IPS-18c (cell line): Measurements from ENCODE around the gene SMIM13.

ENCODE experiments used
- H3K4me3 ChIP-seq: 2 replicates; pipeline ENCODE4 v1.7.0; 2013; ENCODE audit warnings: low read depth, mild to moderate bottlenecking, low read length, moderate library complexity; ENCODE audit not compliant: insufficient read depth
- H3K9me3 ChIP-seq: one replicate; pipeline ENCODE4 v1.6.1; 2013; ENCODE audit warnings: mild to moderate bottlenecking, low read length, moderate library complexity; ENCODE audit not compliant: control insufficient read depth, insufficient read depth

Gene SMIM13

GRCh38 chr6:11139051-11139960 lies 45.7 kb downstream of the SMIM13 start:
- H3K4me3 ChIP-seq = no peak overlapping the region
- H3K9me3 ChIP-seq = no peaks in the 10 kb centered on the region

- no peak overlapping the region for H3K4me3 ChIP-seq
- H3K9me3 ChIP-seq = no peaks in the 10 kb centered on the region
Observed at GRCh38 chr6:11140056-11140455, 46.4 kb downstream of the SMIM13 start.

- H3K9me3 ChIP-seq = no peaks in the 10 kb centered on the region
- no peak overlapping the region for H3K4me3 ChIP-seq
Observed at GRCh38 chr6:11141295-11141694, 47.7 kb downstream of the SMIM13 start.

GRCh38 chr6:11142296-11143027 lies 48.8 kb downstream of the SMIM13 start:
- no peak overlapping the region for H3K4me3 ChIP-seq

GRCh38 chr6:11143394-11144371 lies 50.0 kb downstream of the SMIM13 start:
- no peak overlapping the region for H3K4me3 ChIP-seq
- H3K9me3 ChIP-seq = no peaks in the 10 kb centered on the region

More at GRCh38 chr6:11142296-11143027, 48.8 kb downstream of the SMIM13 start:
- H3K9me3 ChIP-seq = no peaks in the 10 kb centered on the region

GRCh38 chr6:11144393-11144851 lies 50.8 kb downstream of the SMIM13 start:
- H3K4me3 ChIP-seq = no peak overlapping the region
- H3K9me3 ChIP-seq = no peaks in the 10 kb centered on the region

GRCh38 chr6:11146117-11146826 lies 52.6 kb downstream of the SMIM13 start:
- Histone ChIP-seq H3K4me3 (no peak overlapping the region), H3K9me3 (no peaks in the 10 kb centered on the region)

- no peaks in the 10 kb centered on the region for H3K9me3 ChIP-seq
- no peak overlapping the region for H3K4me3 ChIP-seq
Observed at GRCh38 chr6:11149551-11149950, 55.9 kb downstream of the SMIM13 start.

GRCh38 chr6:11151488-11151887 lies 57.9 kb downstream of the SMIM13 start:
- Histone ChIP-seq H3K9me3 (no peaks in the 10 kb centered on the region), H3K4me3 (no peak overlapping the region)

- H3K9me3 ChIP-seq = no peaks in the 10 kb centered on the region
Observed at GRCh38 chr6:11152581-11152980, 58.9 kb downstream of the SMIM13 start.

GRCh38 chr6:11153447-11153846 lies 59.8 kb downstream of the SMIM13 start:
- Histone ChIP-seq H3K4me3 (no peak overlapping the region), H3K9me3 (no peaks in the 10 kb centered on the region)

More at GRCh38 chr6:11152581-11152980, 58.9 kb downstream of the SMIM13 start:
- H3K4me3 ChIP-seq = no peak overlapping the region

GRCh38 chr6:11155589-11155988 lies 62.0 kb downstream of the SMIM13 start:
- no peak overlapping the region for H3K4me3 ChIP-seq

GRCh38 chr6:11160199-11160598 lies 66.6 kb downstream of the SMIM13 start:
- Histone ChIP-seq H3K9me3 (no peaks in the 10 kb centered on the region), H3K4me3 (no peak overlapping the region)

More at GRCh38 chr6:11155589-11155988, 62.0 kb downstream of the SMIM13 start:
- H3K9me3 ChIP-seq = no peaks in the 10 kb centered on the region

GRCh38 chr6:11161031-11161956 lies 67.7 kb downstream of the SMIM13 start:
- H3K4me3 ChIP-seq = no peak overlapping the region; the same call in 1 of the 2 replicates
- no peaks in the 10 kb centered on the region for H3K9me3 ChIP-seq

GRCh38 chr6:11162262-11162661 lies 68.6 kb downstream of the SMIM13 start:
- Histone ChIP-seq H3K4me3 (no peak overlapping the region), H3K9me3 (no peaks in the 10 kb centered on the region)
